Colon (tissue), 2 donors: Measurements from ENCODE around the gene LRMDA.

ENCODE experiments used
- FAIRE-seq: peaks from 2 replicates; lab custom pipeline; 2012; peaks lifted over from hg19 to GRCh38; lab: Jason Lieb, UNC
- donor health status: control.
- donor health status: control.

LRMDA gene

GRCh38 chr10:75449382-75450074 is 18.1 kb downstream of the LRMDA start:
- no peak for FAIRE-seq

- FAIRE-seq: no peak
Observed at GRCh38 chr10:75450075-75450445, 18.6 kb downstream of the LRMDA start.

GRCh38 chr10:75450644-75451640 is 19.5 kb downstream of the LRMDA start:
- no peak for FAIRE-seq

GRCh38 chr10:75451831-75452230 is 20.4 kb downstream of the LRMDA start:
- FAIRE-seq: no peak

- no peak for FAIRE-seq
Observed at GRCh38 chr10:75452997-75453396, 21.6 kb downstream of the LRMDA start.

GRCh38 chr10:75456122-75456521 is 24.7 kb downstream of the LRMDA start:
- FAIRE-seq: no peak

- no peak for FAIRE-seq
Observed at GRCh38 chr10:75460059-75460458, 28.6 kb downstream of the LRMDA start.

- FAIRE-seq: no peak
Observed at GRCh38 chr10:75461672-75462649, 30.5 kb downstream of the LRMDA start.

GRCh38 chr10:75462865-75463264 is 31.4 kb downstream of the LRMDA start:
- FAIRE-seq: no peak

- FAIRE-seq: no peak
Observed at GRCh38 chr10:75464478-75465449, 33.3 kb downstream of the LRMDA start.

- FAIRE-seq: no peak
Observed at GRCh38 chr10:75465450-75465827, 34.0 kb downstream of the LRMDA start.

GRCh38 chr10:75466001-75466400 is 34.6 kb downstream of the LRMDA start:
- no peak for FAIRE-seq

- no peak for FAIRE-seq
Observed at GRCh38 chr10:75466886-75467285, 35.5 kb downstream of the LRMDA start.

GRCh38 chr10:75468612-75469005 is 37.2 kb downstream of the LRMDA start:
- FAIRE-seq: no peak

- FAIRE-seq: no peak
Observed at GRCh38 chr10:75469006-75469616, 37.7 kb downstream of the LRMDA start.

GRCh38 chr10:75470901-75471300 is 39.5 kb downstream of the LRMDA start:
- FAIRE-seq: no peak

GRCh38 chr10:75472685-75473084 is 41.3 kb downstream of the LRMDA start:
- FAIRE-seq: no peak

GRCh38 chr10:75474106-75474505 is 42.7 kb downstream of the LRMDA start:
- no peak for FAIRE-seq

- FAIRE-seq: no peak
Observed at GRCh38 chr10:75475460-75476182, 44.2 kb downstream of the LRMDA start.

GRCh38 chr10:75476569-75476968 is 45.1 kb downstream of the LRMDA start:
- FAIRE-seq: no peak
